ENCODE results near the gene ZNF521.

The ZNF521 gene

GRCh38 chr18:25075783-25076182 lies 276.2 kb downstream of the ZNF521 start:
- no peak for DNase-seq (ENCODE audit: low read depth in 2 of 2)

- no peak for DNase-seq (ENCODE audit: low read depth in 2 of 2)
Measured at GRCh38 chr18:25075331-25075730, 276.6 kb downstream of the ZNF521 start.

- DNase-seq (ENCODE audit: low read depth in 2 of 2): no peak
Measured at GRCh38 chr18:25074925-25075324, 277.0 kb downstream of the ZNF521 start.

GRCh38 chr18:25072205-25072604 lies 279.8 kb downstream of the ZNF521 start:
- DNase-seq (ENCODE audit: low read depth in 2 of 2): no peak

- DNase-seq (ENCODE audit: low read depth in 2 of 2): no peak
Measured at GRCh38 chr18:25067275-25068025, 284.5 kb downstream of the ZNF521 start.

GRCh38 chr18:25066516-25066915 lies 285.4 kb downstream of the ZNF521 start:
- no peak for DNase-seq (ENCODE audit: low read depth in 2 of 2)

- DNase-seq (ENCODE audit: low read depth in 2 of 2): no peak
Measured at GRCh38 chr18:25062720-25063119, 289.2 kb downstream of the ZNF521 start.

- no peak for DNase-seq (ENCODE audit: low read depth in 2 of 2)
Measured at GRCh38 chr18:25061395-25061794, 290.6 kb downstream of the ZNF521 start.

GRCh38 chr18:25058521-25058920 lies 293.4 kb downstream of the ZNF521 start:
- no peak for DNase-seq (ENCODE audit: low read depth in 2 of 2)

- DNase-seq (ENCODE audit: low read depth in 2 of 2): no peak
Measured at GRCh38 chr18:25057491-25058050, 294.4 kb downstream of the ZNF521 start.

GRCh38 chr18:25056429-25056828 lies 295.5 kb downstream of the ZNF521 start:
- no peak for DNase-seq (ENCODE audit: low read depth in 2 of 2)

- DNase-seq (ENCODE audit: low read depth in 2 of 2): no peak
Measured at GRCh38 chr18:25055076-25055475, 296.9 kb downstream of the ZNF521 start.

GRCh38 chr18:25053466-25053865 lies 298.5 kb downstream of the ZNF521 start:
- no peak for DNase-seq (ENCODE audit: low read depth in 2 of 2)

GRCh38 chr18:25052511-25052921 lies 299.4 kb downstream of the ZNF521 start:
- DNase-seq (ENCODE audit: low read depth in 2 of 2): no peak

- no peak for DNase-seq (ENCODE audit: low read depth in 2 of 2)
Measured at GRCh38 chr18:25050605-25051004, 301.4 kb downstream of the ZNF521 start.

- no peak for DNase-seq (ENCODE audit: low read depth in 2 of 2)
Measured at GRCh38 chr18:25047983-25048382, 304.0 kb downstream of the ZNF521 start.

GRCh38 chr18:25047421-25047820 lies 304.5 kb downstream of the ZNF521 start:
- DNase-seq (ENCODE audit: low read depth in 2 of 2): no peak

- no peak for DNase-seq (ENCODE audit: low read depth in 2 of 2)
Measured at GRCh38 chr18:25044694-25045093, 307.3 kb downstream of the ZNF521 start.

- no peak for DNase-seq (ENCODE audit: low read depth in 2 of 2)
Measured at GRCh38 chr18:25043104-25043503, 308.9 kb downstream of the ZNF521 start.

GRCh38 chr18:25042641-25043051 lies 309.3 kb downstream of the ZNF521 start:
- DNase-seq (ENCODE audit: low read depth in 2 of 2): no peak

- no peak for DNase-seq (ENCODE audit: low read depth in 2 of 2)
Measured at GRCh38 chr18:25039781-25040180, 312.2 kb downstream of the ZNF521 start.

- no peak for DNase-seq (ENCODE audit: low read depth in 2 of 2)
Measured at GRCh38 chr18:25038261-25038660, 313.7 kb downstream of the ZNF521 start.

- no peak for DNase-seq (ENCODE audit: low read depth in 2 of 2)
Measured at GRCh38 chr18:25033747-25034471, 318.1 kb downstream of the ZNF521 start.
